Limb (tissue), 2 donors: ENCODE data around the gene SRSF3.
"Not testable (repeated sequence)": the region's sequence is repeated elsewhere in the genome, so short reads cannot be mapped to it uniquely, and the experiment has no call there.

Experiments
- DNase-seq, 2 donors: peaks; one replicate each; pipeline ENCODE4 v3.0.0-alpha.2; 2016; ENCODE audit errors: extremely low spot score in 2 of 2

Gene SRSF3

GRCh38 chr6:36643977-36644376, 49.8 kb downstream of the SRSF3 start:
- no peak for DNase-seq

- DNase-seq = no peak
Observed at GRCh38 chr6:36649086-36649485, 54.9 kb downstream of the SRSF3 start.

GRCh38 chr6:36649701-36650484, 55.7 kb downstream of the SRSF3 start:
- DNase-seq = no peak

GRCh38 chr6:36650848-36651478, 56.8 kb downstream of the SRSF3 start:
- no peak for DNase-seq

- no peak for DNase-seq
Observed at GRCh38 chr6:36651659-36652379, 57.7 kb downstream of the SRSF3 start.

GRCh38 chr6:36654469-36654868, 60.3 kb downstream of the SRSF3 start:
- DNase-seq = not testable (repeated sequence)
